H1 (cell line): ENCODE data around the gene CACNA1C. TPM values are rescaled to one million over a fixed set of nuclear protein-coding genes. Genes with fewer than 3 reads are reported as not detected.

Experiments
- CTCF ChIA-PET: fragments of 300-600 bp; sonication (Branson Sonifier 250); formaldehyde crosslinking; loops from one replicate; lab custom pipeline; 2021; ENCODE audit not compliant: partially characterized antibody; lab: Charles Lee
- POLR2A ChIA-PET: fragments of 300-600 bp; sonication (Branson Sonifier 250); formaldehyde crosslinking; loops from one replicate; lab custom pipeline; 2021; ENCODE audit warnings: inconsistent platforms; ENCODE audit not compliant: partially characterized antibody; lab: Charles Lee
- DNase-seq, 2 experiments: peaks; one replicate each; pipeline versions ENCODE4 v3.0.0 to v3.0.0-alpha.2; 2010 to 2022; ENCODE audit warnings: low spot score in 2 of 2, low read depth in 1 of 2, mixed read lengths in 1 of 2
- FAIRE-seq: peaks from 2 replicates; lab custom pipeline; 2011; peaks lifted over from hg19 to GRCh38; lab: Jason Lieb, UNC
- H2AFZ ChIP-seq: 2 replicates; pipeline ENCODE4 v1.8.1; 2012; ENCODE audit warnings: low read length, inconsistent platforms
- H2AK5ac ChIP-seq: 2 replicates; pipeline ENCODE4 v1.6.1; 2013; ENCODE audit warnings: low read depth, low read length
- H2BK120ac ChIP-seq: replicated peaks from 2 replicates; pipeline ENCODE3; 2013; ENCODE audit warnings: low read depth, low read length, inconsistent platforms
- H2BK12ac ChIP-seq: 2 replicates; pipeline ENCODE4 v1.6.1; 2013; ENCODE audit warnings: low read depth, low read length
- H2BK15ac ChIP-seq: 2 replicates; pipeline ENCODE4 v1.6.1; 2013; ENCODE audit warnings: low read length
- H2BK20ac ChIP-seq: 2 replicates; pipeline ENCODE4 v1.6.1; 2013; ENCODE audit warnings: low read length
- H2BK5ac ChIP-seq: 2 replicates; pipeline ENCODE4 v1.6.1; 2013; ENCODE audit warnings: low read depth, low read length
- H3K14ac ChIP-seq: 2 replicates; pipeline ENCODE4 v1.6.1; 2013; ENCODE audit warnings: inconsistent platforms; ENCODE audit not compliant: insufficient read length
- H3K18ac ChIP-seq: 2 replicates; pipeline ENCODE4 v1.6.1; 2013; ENCODE audit warnings: low read length; ENCODE audit errors: extremely low read depth
- H3K23ac ChIP-seq: 2 replicates; pipeline ENCODE4 v1.6.1; 2013; ENCODE audit warnings: inconsistent platforms; ENCODE audit not compliant: insufficient read length
- H3K23me2 ChIP-seq: 2 replicates; pipeline ENCODE4 v1.6.1; 2013; ENCODE audit warnings: low read depth, low read length
- H3K27ac ChIP-seq: 2 replicates; pipeline ENCODE4 v1.6.1; 2011; ENCODE audit warnings: low read depth, low read length, inconsistent platforms
- H3K27me3 ChIP-seq, 4 experiments: replicated peaks in 1 of 4; 1 replicate in 1 of 4; 2 replicates in 3 of 4; pipeline versions ENCODE4 v1.6.1 to v1.8.1; 2011 to 2013; ENCODE audit warnings: low read length in 3 of 4, mild to moderate bottlenecking in 3 of 4, inconsistent platforms in 2 of 4, mixed read lengths in 2 of 4, moderate library complexity in 1 of 4; ENCODE audit not compliant: control insufficient read depth in 3 of 4, insufficient read depth in 3 of 4; ENCODE audit errors: extremely low read depth in 1 of 4
- H3K36me3 ChIP-seq, 4 experiments: 2 replicates each; pipeline versions ENCODE4 v1.6.1 to v1.8.1; 2011 to 2013; ENCODE audit warnings: mild to moderate bottlenecking in 4 of 4, low read length in 3 of 4, moderate library complexity in 2 of 4, control low read depth in 1 of 4, inconsistent platforms in 1 of 4; ENCODE audit not compliant: insufficient read depth in 4 of 4, control insufficient read depth in 2 of 4
- H3K4ac ChIP-seq: replicated peaks from 2 replicates; pipeline ENCODE3; 2013; ENCODE audit warnings: low read length, low read depth, mixed read lengths, inconsistent platforms; ENCODE audit not compliant: insufficient read length
- H3K4me1 ChIP-seq, 4 experiments: replicated peaks in 1 of 4; 1 replicate in 1 of 4; 2 replicates in 3 of 4; pipeline versions ENCODE4 v1.6.1 to v1.8.1; 2011 to 2013; ENCODE audit warnings: low read length in 3 of 4, inconsistent platforms in 2 of 4, mixed read lengths in 1 of 4; ENCODE audit not compliant: insufficient read depth in 4 of 4, control insufficient read depth in 3 of 4
- H3K4me2 ChIP-seq, 2 experiments: 2 replicates each; pipeline versions ENCODE4 v1.6.1 to v1.8.1; 2011 to 2013; ENCODE audit warnings: low read depth in 2 of 2, low read length in 2 of 2, control low read depth in 1 of 2, inconsistent platforms in 1 of 2, mild to moderate bottlenecking in 1 of 2; ENCODE audit not compliant: insufficient read depth in 1 of 2
- H3K4me3 ChIP-seq, 4 experiments: fragments of 200-600, 300-600 bp in 1 of 4; sonication (generic), shearing (Covaris generic), sonication (Bioruptor Twin) in 1 of 4; 2 replicates each; pipeline versions ENCODE4 v1.5.1 to v1.8.1; 2011 to 2016; ENCODE audit warnings: low read length in 4 of 4, low read depth in 3 of 4, control low read depth in 2 of 4, inconsistent platforms in 2 of 4, mild to moderate bottlenecking in 2 of 4, mixed read lengths in 1 of 4, moderate library complexity in 1 of 4; ENCODE audit not compliant: insufficient read depth in 2 of 4; ENCODE audit errors: extremely low read depth in 1 of 4
- H3K56ac ChIP-seq: replicated peaks from 2 replicates; pipeline ENCODE3; 2013; ENCODE audit warnings: low read depth, mild to moderate bottlenecking, mixed read lengths, low read length, inconsistent platforms; ENCODE audit not compliant: insufficient read length
- H3K79me1 ChIP-seq: 2 replicates; pipeline ENCODE4 v1.6.1; 2013; ENCODE audit warnings: low read depth, low read length, control low read depth
- H3K79me2 ChIP-seq, 2 experiments: 2 replicates each; pipeline versions ENCODE4 v1.6.1 to v1.8.1; 2012 to 2013; ENCODE audit warnings: low read length in 2 of 2, mild to moderate bottlenecking in 2 of 2, inconsistent platforms in 1 of 2; ENCODE audit not compliant: insufficient read depth in 2 of 2, control insufficient read depth in 1 of 2
- H3K9ac ChIP-seq, 4 experiments: replicated peaks in 1 of 4; 1 replicate in 1 of 4; 2 replicates in 3 of 4; pipeline versions ENCODE4 v1.6.1 to v1.8.1; 2011 to 2013; ENCODE audit warnings: low read depth in 3 of 4, low read length in 3 of 4, control low read depth in 2 of 4, mild to moderate bottlenecking in 2 of 4, moderate library complexity in 2 of 4, inconsistent platforms in 1 of 4; ENCODE audit errors: extremely low read depth in 1 of 4
- H3K9me3 ChIP-seq, 2 experiments: 2 replicates each; pipeline versions ENCODE4 v1.6.1 to v1.8.1; 2012 to 2013; ENCODE audit warnings: mild to moderate bottlenecking in 2 of 2, moderate library complexity in 2 of 2, control low read depth in 1 of 2, inconsistent platforms in 1 of 2, low read depth in 1 of 2, low read length in 1 of 2, mixed read lengths in 1 of 2; ENCODE audit not compliant: insufficient read depth in 2 of 2
- H4K20me1 ChIP-seq, 2 experiments: replicated peaks in 1 of 2; 2 replicates each; pipeline versions ENCODE3 to v1.8.1; 2011 to 2013; ENCODE audit warnings: inconsistent platforms in 2 of 2, low read length in 2 of 2, mild to moderate bottlenecking in 1 of 2; ENCODE audit not compliant: insufficient read depth in 2 of 2, control insufficient read depth in 1 of 2
- H4K5ac ChIP-seq: 2 replicates; pipeline ENCODE4 v1.6.1; 2013; ENCODE audit warnings: low read length, low read depth, mixed read lengths, inconsistent platforms; ENCODE audit not compliant: insufficient read length
- H4K8ac ChIP-seq: 2 replicates; pipeline ENCODE4 v1.8.0; 2013; ENCODE audit warnings: mild to moderate bottlenecking, moderate library complexity, low read length, inconsistent platforms; ENCODE audit not compliant: insufficient read depth; ENCODE audit errors: extremely low read depth
- H4K91ac ChIP-seq: replicated peaks from 2 replicates; pipeline ENCODE3; 2013; ENCODE audit warnings: low read length, mixed read lengths, inconsistent platforms; ENCODE audit not compliant: insufficient read length
- BCL11A ChIP-seq, 2 experiments: IDR thresholded peaks; one replicate each; pipeline ENCODE4 v1.6.1; 2011; ENCODE audit warnings: low read depth in 2 of 2, low read length in 2 of 2, mild to moderate bottlenecking in 2 of 2
- WGBS, 2 experiments: shearing (Covaris generic) in 1 of 2; methylation state at CpG; one replicate each; pipeline versions ENCODE4 v1.1.6 to v1.1.7; 2013 to 2015; ENCODE audit warnings: low lambda C conversion rate in 2 of 2, mixed read lengths in 2 of 2, inconsistent platforms in 1 of 2, low coverage in 1 of 2, missing lambda C conversion rate in 1 of 2; ENCODE audit not compliant: insufficient replicate concordance in 2 of 2, insufficient coverage in 1 of 2, insufficient read length in 1 of 2; ENCODE audit errors: extremely low coverage in 1 of 2, missing lambda C conversion rate in 1 of 2; 5-methylcytosine and 5-hydroxymethylcytosine counted together
- polyA plus RNA-seq, 7 experiments: library from polyadenylated mRNA; depleted of rRNA in 3 of 7; stranded (reverse) in 5 of 7; unstranded in 2 of 7; fragments of >200 nt in 5 of 7; fragments of 200-250 nt in 2 of 7; gene quantifications; 1 replicate in 5 of 7; 2 replicates in 1 of 7; 4 replicates in 1 of 7; pipeline versions ENCODE4 v1.2.1 to v1.2.3, GENCODE V29; 2011 to 2013; ENCODE audit warnings: missing spikeins in 2 of 7, mixed read lengths in 2 of 7
- total RNA-seq: library from RNA; stranded (reverse); fragmentation: NEBNext Ultra II Directional; extraction: Animal tissue kit (Norgen Biotek cat#: 25700); gene quantifications from 2 replicates; pipeline ENCODE4 v1.2.1, GENCODE V29; 2021

CACNA1C gene
- total and polyA plus RNA-seq, 2 of the 8 experiments (the other 6 are each of a cell fraction or from before 2014, with no cell fraction given), result 1.3 TPM

GRCh38 chr12:2528001-2528400 is 475.2 kb downstream of the CACNA1C start:
- Histone ChIP-seq H3K23me2 (no peaks in the 10 kb centered on the region), H3K27ac (no peak overlapping the region), H3K4me2 (no peak overlapping the region), H3K56ac (no peak overlapping the region), H3K14ac (no peak overlapping the region), H3K4me1 (no peaks in the 10 kb centered on the region; a peak in 1 of 7 replicates), H3K79me1 (no peaks in the 10 kb centered on the region), H4K8ac (no peak overlapping the region), H3K9me3 (no peaks in the 10 kb centered on the region), H3K9ac (no peak overlapping the region), H3K4me3 (no peak overlapping the region), H2AK5ac (no peak overlapping the region), H4K20me1 (no peaks in the 10 kb centered on the region), H2BK12ac (no peak overlapping the region), H4K91ac (no peak overlapping the region), H3K18ac (no peak overlapping the region), H2BK15ac (no peak overlapping the region), H2BK20ac (no peak overlapping the region), H3K36me3 (no peaks in the 10 kb centered on the region), H3K27me3 (no peaks in the 10 kb centered on the region), H3K23ac (no peak overlapping the region), H4K5ac (no peak overlapping the region), H2BK5ac (no peak overlapping the region), H2AFZ (no peak overlapping the region), H3K4ac (no peak overlapping the region), H2BK120ac (no peak overlapping the region), H3K79me2 (no peaks in the 10 kb centered on the region)
- CTCF ChIA-PET, result interaction anchor here (0.6 to 2.0 kb wide), 2 partner anchors 55 to 228 kb away, joined by 3 to 6 read pairs; no protein-coding TSS in a partner anchor
- WGBS, 2 experiments, result 79% methylated on average over 4 of the region's 4 CpGs; no CpG with 5 or more reads in 1 of the 2 experiments
- FAIRE-seq (no peak), DNase-seq (no peak)
- POLR2A ChIA-PET, result no interaction called here
- no peak for TF ChIP-seq BCL11A (IDR thresholded peaks at IDR 0.05; ENCODE audit: low read depth in 2 of 2, low read length in 2 of 2)
